Stimulated activated CD8-positive, alpha-beta memory T cell treated with anti-CD3 and anti-CD28 coated beads, Interleukin-15, amount 100 ng/mL, for 24 hours (primary cell): Measurements from ENCODE around the gene NPIPA2.
"Not testable (repeated sequence)": the region's sequence is repeated elsewhere in the genome, so short reads cannot be mapped to it uniquely, and the experiment has no call there.

Source experiments
- DNase-seq: peaks from one replicate; pipeline ENCODE4 v3.0.0-alpha.2; 2020; ENCODE audit warnings: low read depth

Gene NPIPA2

GRCh38 chr16:14742273-14743128 is at the start of gene NPIPA2:
Gene NPIPA2 (plus strand): TSS chr16:14742533. CDS start chr16:14748066, 5,533 bp downstream.
- not testable (repeated sequence) for DNase-seq

GRCh38 chr16:14694129-14694528 is 48.2 kb upstream of the NPIPA2 start, which contains the start of gene PLA2G10:
Gene PLA2G10 (minus strand): TSS chr16:14694308. CDS start chr16:14694229, 79 bp downstream.
- not testable (repeated sequence) for DNase-seq

- DNase-seq: not testable (repeated sequence)
Observed at GRCh38 chr16:14701859-14702258, 40.5 kb upstream of the NPIPA2 start.

- not testable (repeated sequence) for DNase-seq
Observed at GRCh38 chr16:14702672-14703071, 39.7 kb upstream of the NPIPA2 start.

GRCh38 chr16:14703156-14704011 is 38.9 kb upstream of the NPIPA2 start, which contains the start of gene NPIPA3:
Gene NPIPA3 (plus strand): TSS chr16:14703411. CDS start chr16:14708944, 5,533 bp downstream.
- DNase-seq: not testable (repeated sequence)

GRCh38 chr16:14733233-14733632 is 9.1 kb upstream of the NPIPA2 start:
- DNase-seq: not testable (repeated sequence)

GRCh38 chr16:14740832-14741385 is 1.4 kb upstream of the NPIPA2 start:
- not testable (repeated sequence) for DNase-seq

- not testable (repeated sequence) for DNase-seq
Observed at GRCh38 chr16:14741794-14742193, 539 bp upstream of the NPIPA2 start.

GRCh38 chr16:14773654-14774053 is 31.3 kb downstream of the NPIPA2 start:
- DNase-seq: not testable (repeated sequence)

- not testable (repeated sequence) for DNase-seq
Observed at GRCh38 chr16:14775624-14776023, 33.3 kb downstream of the NPIPA2 start.

- not testable (repeated sequence) for DNase-seq
Observed at GRCh38 chr16:14776763-14777162, 34.4 kb downstream of the NPIPA2 start.

GRCh38 chr16:14779368-14779877 is 37.1 kb downstream of the NPIPA2 start:
- DNase-seq: not testable (repeated sequence)

- DNase-seq: not testable (repeated sequence)
Observed at GRCh38 chr16:14786180-14786579, 43.8 kb downstream of the NPIPA2 start.

- not testable (repeated sequence) for DNase-seq
Observed at GRCh38 chr16:14789577-14789976, 47.2 kb downstream of the NPIPA2 start.

GRCh38 chr16:14790320-14790956 is 48.1 kb downstream of the NPIPA2 start:
- DNase-seq: not testable (repeated sequence)

- DNase-seq: not testable (repeated sequence)
Observed at GRCh38 chr16:14792914-14793313, 50.6 kb downstream of the NPIPA2 start.

- not testable (repeated sequence) for DNase-seq
Observed at GRCh38 chr16:14797558-14797957, 55.2 kb downstream of the NPIPA2 start.

- DNase-seq: not testable (repeated sequence)
Observed at GRCh38 chr16:14803577-14803976, 61.2 kb downstream of the NPIPA2 start.

GRCh38 chr16:14807184-14807678 is 64.9 kb downstream of the NPIPA2 start:
- not testable (repeated sequence) for DNase-seq

GRCh38 chr16:14813890-14814289 is 71.6 kb downstream of the NPIPA2 start:
- DNase-seq: not testable (repeated sequence)
